Ishikawa (cell line): ENCODE data around the gene PRSS48.

Experiments
- CEBPB ChIP-seq: IDR thresholded peaks from 2 replicates; pipeline ENCODE4 v1.6.1; 2012
- CREB1 ChIP-seq: IDR thresholded peaks from 2 replicates; pipeline ENCODE4 v1.6.1; 2012; ENCODE audit warnings: low read depth
- EGR1 ChIP-seq: IDR thresholded peaks from 2 replicates; pipeline ENCODE4 v1.6.1; 2012
- EP300 ChIP-seq: IDR thresholded peaks from 2 replicates; pipeline ENCODE4 v1.6.1; 2012; ENCODE audit warnings: borderline replicate concordance
- FOXM1 ChIP-seq: IDR thresholded peaks from 2 replicates; pipeline ENCODE4 v1.6.1; 2012; ENCODE audit warnings: low read depth, borderline replicate concordance
- MAX ChIP-seq: IDR thresholded peaks from 2 replicates; pipeline ENCODE4 v1.6.1; 2012
- NFIC ChIP-seq: IDR thresholded peaks from 2 replicates; pipeline ENCODE4 v1.6.1; 2012
- RAD21 ChIP-seq: IDR thresholded peaks from 2 replicates; pipeline ENCODE4 v1.6.1; 2012; ENCODE audit warnings: low read depth
- REST ChIP-seq: IDR thresholded peaks from 2 replicates; pipeline ENCODE4 v1.6.1; 2012; ENCODE audit warnings: low read depth, mild to moderate bottlenecking
- TAF1 ChIP-seq: IDR thresholded peaks from 2 replicates; pipeline ENCODE4 v1.6.1; 2012; ENCODE audit warnings: low read depth, mild to moderate bottlenecking
- TCF12 ChIP-seq: IDR thresholded peaks from 2 replicates; pipeline ENCODE4 v1.6.1; 2012; ENCODE audit warnings: low read depth
- TEAD4 ChIP-seq: IDR thresholded peaks from 2 replicates; pipeline ENCODE4 v1.6.1; 2012
- USF1 ChIP-seq: IDR thresholded peaks from 2 replicates; pipeline ENCODE4 v1.6.1; 2012
- YY1 ChIP-seq: IDR thresholded peaks from 2 replicates; pipeline ENCODE4 v1.6.1; 2012; ENCODE audit warnings: low read depth
- ZBTB7A ChIP-seq: IDR thresholded peaks from 2 replicates; pipeline ENCODE4 v1.6.1; 2012; ENCODE audit warnings: low read depth

The PRSS48 gene

GRCh38 chr4:151304226-151304625, 27.3 kb downstream of the PRSS48 start:
- no peak for TF ChIP-seq CREB1
- no peak for TF ChIP-seq TCF12
- TF ChIP-seq TAF1 = no peak
- no peak for TF ChIP-seq EP300
- TF ChIP-seq CEBPB = no peak
- no peak for TF ChIP-seq YY1
- TF ChIP-seq TEAD4 = no peak
- no peak for TF ChIP-seq ZBTB7A

- TF ChIP-seq RAD21 (no peak; the same call in 1 of the 2 replicates), MAX (no peak), USF1 (no peak), NFIC (no peak), CREB1 (no peak), TCF12 (no peak), EP300 (no peak), FOXM1 (no peak), YY1 (no peak), ZBTB7A (no peak), TEAD4 (no peak), EGR1 (no peak)
These were observed 27.8 kb downstream of the PRSS48 start for GRCh38 chr4:151304755-151305154.

GRCh38 chr4:151310124-151310728, 33.3 kb downstream of the PRSS48 start:
- TF ChIP-seq RAD21 (no peak), MAX (no peak), REST (no peak), CEBPB (no peak), CREB1 (no peak), YY1 (no peak)

GRCh38 chr4:151313306-151314009, 36.5 kb downstream of the PRSS48 start:
- TF ChIP-seq MAX (no peak), ZBTB7A (no peak), TEAD4 (no peak), CREB1 (no peak), CEBPB (no peak), REST (no peak), RAD21 (no peak), FOXM1 (no peak), TAF1 (no peak), TCF12 (no peak)

- TF ChIP-seq CREB1 (no peak), CEBPB (no peak), EP300 (no peak)
These were observed 37.0 kb downstream of the PRSS48 start for GRCh38 chr4:151314010-151314355.

- no peak for TF ChIP-seq REST
- no peak for TF ChIP-seq YY1
- no peak for TF ChIP-seq USF1
These were observed 37.5 kb downstream of the PRSS48 start for GRCh38 chr4:151314479-151314878.
